ENCODE measurements around the gene DAB2IP.
A peak's percentile ranks its signal among the peaks of the same experiment; 100 is the strongest.
"Not testable (repeated sequence)": the region's sequence is repeated elsewhere in the genome, so short reads cannot be mapped to it uniquely, and the experiment has no call there.

The DAB2IP gene

GRCh38 chr9:121731919-121732318 lies 80.5 kb downstream of the DAB2IP start:
- no peak for DNase-seq

- DNase-seq: no peak
Measured at GRCh38 chr9:121732389-121732788, 81.0 kb downstream of the DAB2IP start.

- no peak for DNase-seq
Measured at GRCh38 chr9:121732886-121733285, 81.5 kb downstream of the DAB2IP start.

- DNase-seq: no peak
Measured at GRCh38 chr9:121734465-121734864, 83.0 kb downstream of the DAB2IP start.

- peak; percentile 22 for DNase-seq
Measured at GRCh38 chr9:121735065-121735792, 83.8 kb downstream of the DAB2IP start.

GRCh38 chr9:121735793-121736770 lies 84.6 kb downstream of the DAB2IP start:
- no peak for DNase-seq

- no peak for DNase-seq
Measured at GRCh38 chr9:121736934-121737462, 85.6 kb downstream of the DAB2IP start.

GRCh38 chr9:121737481-121737931 lies 86.1 kb downstream of the DAB2IP start:
- DNase-seq: no peak

GRCh38 chr9:121738411-121738810 lies 87.0 kb downstream of the DAB2IP start:
- no peak for DNase-seq

GRCh38 chr9:121738968-121739367 lies 87.5 kb downstream of the DAB2IP start:
- DNase-seq: no peak

GRCh38 chr9:121739971-121740370 lies 88.5 kb downstream of the DAB2IP start:
- no peak for DNase-seq

GRCh38 chr9:121741228-121741918 lies 89.9 kb downstream of the DAB2IP start:
- no peak for DNase-seq

GRCh38 chr9:121741919-121742283 lies 90.5 kb downstream of the DAB2IP start:
- DNase-seq: not testable (repeated sequence)

- no peak for DNase-seq
Measured at GRCh38 chr9:121742923-121743322, 91.5 kb downstream of the DAB2IP start.

- DNase-seq: no peak
Measured at GRCh38 chr9:121743441-121744001, 92.1 kb downstream of the DAB2IP start.

- peak; percentile 29 for DNase-seq
Measured at GRCh38 chr9:121744002-121744686, 92.7 kb downstream of the DAB2IP start.

- no peak for DNase-seq
Measured at GRCh38 chr9:121744687-121745395, 93.4 kb downstream of the DAB2IP start.

GRCh38 chr9:121745396-121745695 lies 93.9 kb downstream of the DAB2IP start:
- no peak for DNase-seq

GRCh38 chr9:121746411-121746810 lies 95.0 kb downstream of the DAB2IP start:
- DNase-seq: no peak

GRCh38 chr9:121746866-121747265 lies 95.4 kb downstream of the DAB2IP start:
- DNase-seq: no peak

GRCh38 chr9:121748074-121748473 lies 96.6 kb downstream of the DAB2IP start:
- DNase-seq: peak; percentile 24

All from MV-4-11 (cell line).